ENCODE data around the gene CYP26B1. TPM values are rescaled to one million over a fixed set of nuclear protein-coding genes. Genes with fewer than 3 reads are reported as not detected.
A peak's percentile ranks its signal among the peaks of the same experiment; 100 is the strongest.

The CYP26B1 gene, protein sequence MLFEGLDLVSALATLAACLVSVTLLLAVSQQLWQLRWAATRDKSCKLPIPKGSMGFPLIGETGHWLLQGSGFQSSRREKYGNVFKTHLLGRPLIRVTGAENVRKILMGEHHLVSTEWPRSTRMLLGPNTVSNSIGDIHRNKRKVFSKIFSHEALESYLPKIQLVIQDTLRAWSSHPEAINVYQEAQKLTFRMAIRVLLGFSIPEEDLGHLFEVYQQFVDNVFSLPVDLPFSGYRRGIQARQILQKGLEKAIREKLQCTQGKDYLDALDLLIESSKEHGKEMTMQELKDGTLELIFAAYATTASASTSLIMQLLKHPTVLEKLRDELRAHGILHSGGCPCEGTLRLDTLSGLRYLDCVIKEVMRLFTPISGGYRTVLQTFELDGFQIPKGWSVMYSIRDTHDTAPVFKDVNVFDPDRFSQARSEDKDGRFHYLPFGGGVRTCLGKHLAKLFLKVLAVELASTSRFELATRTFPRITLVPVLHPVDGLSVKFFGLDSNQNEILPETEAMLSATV
- 0.17 and 0.36 TPM in 2 replicates for total RNA-seq

DNA sequence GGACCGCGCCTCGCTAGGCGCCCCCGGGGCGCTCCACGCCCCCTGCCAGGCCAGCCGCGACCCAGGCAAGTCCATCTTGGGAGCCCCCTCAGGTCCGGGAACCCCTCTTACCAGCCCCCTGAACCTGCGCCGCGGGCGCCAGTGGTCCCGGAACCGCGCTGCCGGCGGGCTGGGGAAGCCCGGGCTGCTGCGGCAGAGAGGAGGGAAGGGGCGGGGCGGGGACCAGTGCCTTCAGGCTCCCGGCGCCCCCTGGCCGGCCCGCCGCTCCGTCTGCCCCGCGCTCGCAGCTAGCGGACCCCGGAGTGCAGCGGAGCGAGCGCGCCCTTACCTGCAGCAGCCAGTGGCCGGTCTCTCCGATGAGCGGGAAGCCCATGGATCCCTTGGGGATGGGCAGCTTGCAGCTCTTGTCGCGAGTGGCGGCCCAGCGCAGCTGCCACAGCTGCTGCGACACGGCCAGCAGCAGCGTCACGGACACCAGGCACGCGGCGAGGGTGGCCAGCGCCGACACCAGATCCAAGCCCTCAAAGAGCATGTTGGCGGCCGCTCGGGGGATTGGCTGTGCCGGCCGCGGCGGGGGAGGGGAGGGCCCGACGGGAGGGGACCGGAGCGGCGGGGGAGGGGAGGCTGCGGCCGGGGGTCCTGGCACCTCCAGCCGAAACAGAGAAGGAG, at the start of gene CYP26B1:
TSS of gene CYP26B1 (minus strand) at position 560 of the 669 bp plus-strand sequence. CDS start at position 532, 28 bp downstream.
- DNase-seq (ENCODE audit: low read depth), result no peak
- peak within 1 kb of the TSS; percentile 46 for H3K4me3 ChIP-seq (ENCODE audit: low read depth, low read length)
- TF ChIP-seq, protein P1, sequence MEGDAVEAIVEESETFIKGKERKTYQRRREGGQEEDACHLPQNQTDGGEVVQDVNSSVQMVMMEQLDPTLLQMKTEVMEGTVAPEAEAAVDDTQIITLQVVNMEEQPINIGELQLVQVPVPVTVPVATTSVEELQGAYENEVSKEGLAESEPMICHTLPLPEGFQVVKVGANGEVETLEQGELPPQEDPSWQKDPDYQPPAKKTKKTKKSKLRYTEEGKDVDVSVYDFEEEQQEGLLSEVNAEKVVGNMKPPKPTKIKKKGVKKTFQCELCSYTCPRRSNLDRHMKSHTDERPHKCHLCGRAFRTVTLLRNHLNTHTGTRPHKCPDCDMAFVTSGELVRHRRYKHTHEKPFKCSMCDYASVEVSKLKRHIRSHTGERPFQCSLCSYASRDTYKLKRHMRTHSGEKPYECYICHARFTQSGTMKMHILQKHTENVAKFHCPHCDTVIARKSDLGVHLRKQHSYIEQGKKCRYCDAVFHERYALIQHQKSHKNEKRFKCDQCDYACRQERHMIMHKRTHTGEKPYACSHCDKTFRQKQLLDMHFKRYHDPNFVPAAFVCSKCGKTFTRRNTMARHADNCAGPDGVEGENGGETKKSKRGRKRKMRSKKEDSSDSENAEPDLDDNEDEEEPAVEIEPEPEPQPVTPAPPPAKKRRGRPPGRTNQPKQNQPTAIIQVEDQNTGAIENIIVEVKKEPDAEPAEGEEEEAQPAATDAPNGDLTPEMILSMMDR (conservative IDR thresholded peaks at IDR 0.05; ENCODE audit: low read depth, low read length), result no peak

DNA sequence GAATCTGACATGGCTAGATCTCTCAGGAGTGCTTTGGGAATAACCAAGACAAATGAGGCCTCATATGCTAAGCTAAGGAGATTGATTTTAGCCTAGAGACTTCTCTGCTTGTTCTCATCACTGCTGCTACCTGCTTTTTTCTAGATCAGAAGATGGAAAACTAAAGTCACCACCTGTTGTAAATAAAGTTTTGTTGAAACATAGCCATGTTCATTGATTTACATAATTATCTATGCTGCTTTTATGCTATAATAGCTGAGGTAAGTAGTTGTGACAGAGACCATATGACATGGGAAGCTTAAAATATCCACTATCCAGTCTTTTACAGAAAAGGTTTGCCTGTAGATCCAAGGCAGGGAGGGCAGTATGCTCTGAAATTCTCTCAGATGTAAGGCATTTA, 46.1 kb upstream of the CYP26B1 start:
- H3K4me3 ChIP-seq (ENCODE audit: low read depth, low read length), result no peak overlapping the region
- DNase-seq (ENCODE audit: low read depth), result no peak
- TF ChIP-seq, protein P1 (conservative IDR thresholded peaks at IDR 0.05; ENCODE audit: low read depth, low read length), result no peak

DNA sequence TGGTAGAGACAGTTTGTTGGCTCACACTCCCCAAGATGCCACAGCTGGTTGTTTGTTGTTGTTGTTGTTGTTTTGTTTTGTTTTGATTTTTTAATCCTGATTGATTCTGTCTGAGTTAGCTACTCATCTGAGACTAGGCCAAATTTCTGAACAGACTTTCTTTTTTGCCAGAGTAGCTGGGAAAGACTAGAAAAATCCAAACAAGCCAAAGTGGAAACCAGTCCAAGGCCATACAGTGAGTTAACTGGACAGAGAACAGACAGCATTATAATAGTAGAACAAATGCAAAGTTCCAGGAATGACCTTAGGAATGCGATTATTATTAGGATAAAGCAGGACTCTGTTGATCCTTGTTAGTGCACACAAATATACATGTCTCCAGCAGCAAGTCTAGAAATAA, 43.8 kb upstream of the CYP26B1 start:
- TF ChIP-seq, protein P1 (conservative IDR thresholded peaks at IDR 0.05; ENCODE audit: low read depth, low read length), result no peak
- no peak overlapping the region for H3K4me3 ChIP-seq (ENCODE audit: low read depth, low read length)
- no peak for DNase-seq (ENCODE audit: low read depth)

DNA sequence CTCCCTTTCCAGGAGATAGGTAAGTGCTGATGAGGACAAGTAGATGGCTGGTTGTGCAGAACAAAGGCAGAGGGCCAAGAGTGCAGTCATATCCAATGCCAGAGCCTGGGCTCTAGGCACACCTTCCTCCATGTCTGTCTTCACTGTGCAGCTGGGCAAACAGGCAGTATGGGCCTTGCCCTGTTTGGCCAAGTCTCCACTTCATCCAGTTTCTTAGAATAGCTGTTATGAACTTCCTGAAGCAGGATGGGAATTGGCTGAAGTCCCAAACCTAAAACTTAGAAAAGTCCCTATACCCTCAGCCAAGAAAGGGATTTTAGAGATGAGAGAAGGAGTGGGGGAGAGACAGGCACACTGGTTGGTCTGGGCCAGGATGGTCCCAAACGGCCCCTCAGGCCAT, 37.5 kb upstream of the CYP26B1 start:
- H3K4me3 ChIP-seq (ENCODE audit: low read depth, low read length), result no peak overlapping the region
- TF ChIP-seq, protein P1 (conservative IDR thresholded peaks at IDR 0.05; ENCODE audit: low read depth, low read length), result no peak
- no peak for DNase-seq (ENCODE audit: low read depth)

DNA sequence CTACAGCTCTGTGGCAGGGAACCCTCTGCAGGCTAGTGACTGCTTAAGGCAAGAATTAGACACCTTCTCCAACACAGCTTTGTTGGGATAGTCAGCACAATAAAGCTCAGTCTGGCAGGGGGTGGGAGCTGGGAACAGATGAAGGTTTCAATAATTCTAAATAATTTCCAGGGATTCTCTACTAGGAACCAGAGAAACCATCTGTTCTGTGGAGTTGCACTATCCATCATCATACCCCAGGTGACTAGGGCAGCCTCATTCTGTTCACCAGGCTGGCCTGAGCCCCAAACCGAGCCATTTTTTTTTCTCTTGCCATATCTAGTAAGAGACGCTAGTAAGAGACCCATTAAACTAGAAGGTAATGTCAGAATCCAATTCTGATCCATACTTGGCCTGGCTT, 35.8 kb upstream of the CYP26B1 start:
- no peak for DNase-seq (ENCODE audit: low read depth)
- TF ChIP-seq, protein P1 (conservative IDR thresholded peaks at IDR 0.05; ENCODE audit: low read depth, low read length), result no peak
- H3K4me3 ChIP-seq (ENCODE audit: low read depth, low read length), result no peak overlapping the region

DNA sequence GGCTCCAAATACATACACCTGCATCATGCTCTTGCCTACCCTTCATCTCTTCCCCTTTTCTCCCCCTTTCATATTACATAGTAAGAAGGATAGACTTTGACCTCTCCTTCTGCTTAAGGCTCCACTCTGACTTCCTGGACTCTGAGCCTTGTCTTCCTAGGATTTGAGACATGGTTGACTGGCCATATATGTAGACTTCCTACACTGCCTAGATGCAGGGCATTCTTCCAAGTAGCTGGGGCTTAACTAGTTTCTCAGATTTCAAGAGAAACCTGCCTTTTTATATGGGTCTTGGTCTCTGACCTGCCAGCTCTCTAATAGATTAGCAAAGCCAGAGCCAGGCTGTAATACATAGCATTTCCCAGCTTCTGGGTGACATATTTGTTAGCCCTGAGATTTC, 35.4 kb upstream of the CYP26B1 start:
- no peak for DNase-seq (ENCODE audit: low read depth)
- TF ChIP-seq, protein P1 (conservative IDR thresholded peaks at IDR 0.05; ENCODE audit: low read depth, low read length), result no peak
- H3K4me3 ChIP-seq (ENCODE audit: low read depth, low read length), result no peak overlapping the region
